Liver (tissue), 9 donors: ENCODE measurements around the gene HEG1. TPM values are rescaled to one million over a fixed set of nuclear protein-coding genes. Genes with fewer than 3 reads are reported as not detected.

ENCODE experiments used
- DNase-seq: peaks from one replicate; pipeline ENCODE4 v3.0.0-alpha.2; 2017; ENCODE audit warnings: low spot score
- H3K27ac ChIP-seq, 2 donors: one replicate each; pipeline ENCODE4 v1.7.0; 2013; ENCODE audit warnings: inconsistent platforms in 2 of 2, low read length in 2 of 2, control low read depth in 1 of 2, low read depth in 1 of 2, mild to moderate bottlenecking in 1 of 2
- H3K27me3 ChIP-seq, 4 donors: one replicate each; pipeline versions ENCODE4 v1.6.1 to v1.7.0; 2013; ENCODE audit warnings: low read length in 3 of 4, inconsistent platforms in 1 of 4, mild to moderate bottlenecking in 1 of 4, moderate library complexity in 1 of 4; ENCODE audit not compliant: control insufficient read depth in 4 of 4, insufficient read depth in 4 of 4
- H3K36me3 ChIP-seq, 4 donors: one replicate each; pipeline versions ENCODE4 v1.6.1 to v1.7.0; 2013; ENCODE audit warnings: low read length in 3 of 4, mild to moderate bottlenecking in 3 of 4, low read depth in 1 of 4, moderate library complexity in 1 of 4; ENCODE audit not compliant: control insufficient read depth in 4 of 4, insufficient read depth in 3 of 4
- H3K4me1 ChIP-seq, 4 donors: one replicate each; pipeline versions ENCODE4 v1.6.1 to v1.7.0; 2013; ENCODE audit warnings: low read length in 3 of 4, mild to moderate bottlenecking in 3 of 4, moderate library complexity in 1 of 4; ENCODE audit not compliant: control insufficient read depth in 4 of 4, insufficient read depth in 4 of 4
- H3K4me3 ChIP-seq, 3 donors: one replicate each; pipeline versions ENCODE4 v1.6.1 to v1.7.0; 2013; ENCODE audit warnings: low read length in 3 of 3, control low read depth in 1 of 3, low read depth in 1 of 3, mild to moderate bottlenecking in 1 of 3
- H3K9ac ChIP-seq, 2 donors: one replicate each; pipeline ENCODE4 v1.7.0; 2013; ENCODE audit warnings: low read length in 2 of 2, mild to moderate bottlenecking in 2 of 2, moderate library complexity in 2 of 2, control low read depth in 1 of 2, low read depth in 1 of 2
- H3K9me3 ChIP-seq, 4 donors: one replicate each; pipeline versions ENCODE4 v1.6.1 to v1.7.0; 2013; ENCODE audit warnings: low read length in 3 of 4; ENCODE audit not compliant: control insufficient read depth in 4 of 4
- ATF3 ChIP-seq: IDR thresholded peaks from 2 replicates; pipeline ENCODE4 v1.6.1; 2016; ENCODE audit warnings: antibody characterized with exemption
- CTCF ChIP-seq: fragments of 150-350 bp; IDR thresholded peaks from 2 replicates; pipeline ENCODE4 v1.5.1; 2017; ENCODE audit warnings: improper control_type of control experiment, low read depth, low read length; ENCODE audit not compliant: missing input control
- EGR1 ChIP-seq, 2 donors: IDR thresholded peaks; 2 replicates each; pipeline ENCODE4 v1.6.1; 2016 to 2018; ENCODE audit warnings: antibody characterized with exemption in 2 of 2, low read depth in 2 of 2
- FOXA1 ChIP-seq: IDR thresholded peaks from 2 replicates; pipeline ENCODE4 v1.6.1; 2016; ENCODE audit warnings: antibody characterized with exemption
- FOXA2 ChIP-seq: IDR thresholded peaks from 2 replicates; pipeline ENCODE4 v1.6.1; 2016; ENCODE audit warnings: antibody characterized with exemption
- GABPA ChIP-seq, 2 donors: IDR thresholded peaks in 1 of 2; conservative IDR thresholded peaks in 1 of 2; 2 replicates each; pipeline ENCODE4 v1.6.1; 2016; ENCODE audit warnings: antibody characterized with exemption in 2 of 2, mild to moderate bottlenecking in 1 of 2, moderate library complexity in 1 of 2
- HNF4A ChIP-seq, 2 donors: conservative IDR thresholded peaks; 2 replicates each; pipeline ENCODE4 v1.6.1; 2016; ENCODE audit warnings: antibody characterized with exemption in 2 of 2, mild to moderate bottlenecking in 2 of 2
- HNF4G ChIP-seq: IDR thresholded peaks from 2 replicates; pipeline ENCODE4 v1.6.1; 2016; ENCODE audit warnings: antibody characterized with exemption
- JUND ChIP-seq, 2 donors: IDR thresholded peaks; 2 replicates each; pipeline ENCODE4 v1.6.1; 2016; ENCODE audit warnings: antibody characterized with exemption in 2 of 2
- MAX ChIP-seq: IDR thresholded peaks from 2 replicates; pipeline ENCODE4 v1.6.1; 2016; ENCODE audit warnings: antibody characterized with exemption
- NR2F2 ChIP-seq: IDR thresholded peaks from 2 replicates; pipeline ENCODE4 v1.6.1; 2016; ENCODE audit warnings: antibody characterized with exemption
- RAD21 ChIP-seq, 2 donors: IDR thresholded peaks; 2 replicates each; pipeline ENCODE4 v1.6.1; 2016; ENCODE audit warnings: antibody characterized with exemption in 2 of 2, mild to moderate bottlenecking in 2 of 2
- REST ChIP-seq: IDR thresholded peaks from 2 replicates; pipeline ENCODE4 v1.6.1; 2016; ENCODE audit warnings: antibody characterized with exemption, mild to moderate bottlenecking
- RXRA ChIP-seq, 2 donors: IDR thresholded peaks; 2 replicates each; pipeline ENCODE4 v1.6.1; 2017 to 2018; ENCODE audit warnings: antibody characterized with exemption in 2 of 2, mild to moderate bottlenecking in 1 of 2
- SP1 ChIP-seq: IDR thresholded peaks from 2 replicates; pipeline ENCODE4 v1.6.1; 2018; ENCODE audit warnings: antibody characterized with exemption, mild to moderate bottlenecking
- TAF1 ChIP-seq: conservative IDR thresholded peaks from 2 replicates; pipeline ENCODE4 v1.6.1; 2016; ENCODE audit warnings: antibody characterized with exemption, mild to moderate bottlenecking
- YY1 ChIP-seq: IDR thresholded peaks from 2 replicates; pipeline ENCODE4 v1.6.1; 2016; ENCODE audit warnings: antibody characterized with exemption, mild to moderate bottlenecking
- ZBTB33 ChIP-seq: IDR thresholded peaks from 2 replicates; pipeline ENCODE4 v1.6.1; 2016; ENCODE audit warnings: antibody characterized with exemption
- WGBS: extraction: QIAGEN DNeasy Blood & Tissue Kit; methylation state at CpG from one replicate; pipeline ENCODE4 v1.1.7; 2013; 5-methylcytosine and 5-hydroxymethylcytosine counted together
- polyA plus RNA-seq, 2 donors: library from polyadenylated mRNA; stranded (reverse) in 1 of 2; unstranded in 1 of 2; fragments of 200-250 nt in 1 of 2; fragments of >200 nt in 1 of 2; fragmentation: Nextera tagmentation in 1 of 2; extraction: Ambion mirVana in 1 of 2; gene quantifications; one replicate each; pipeline versions ENCODE4 v1.2.1 to v1.2.3, GENCODE V29; 2013 to 2015
- total RNA-seq, 2 donors: library from RNA; depleted of rRNA; stranded (reverse); fragments of >200 nt; gene quantifications; one replicate each; pipeline ENCODE4 v1.2.3, GENCODE V29; 2014
- donor health status: healthy.
- donor health status: healthy.
- donor health status: healthy.
- donor health status: healthy.
- donor health status: healthy.

Gene HEG1
- total and polyA plus RNA-seq, 4 donors = 1.4 to 16.0 (median 5.3) TPM

GRCh38 chr3:125014570-125015179 lies 41.1 kb downstream of the HEG1 start:
- no peaks in the 10 kb centered on the region for H3K27me3 ChIP-seq
- 92% methylated on average over 19 of the region's 19 CpGs for WGBS
- no peak overlapping the region for H3K27ac ChIP-seq
- H3K9ac ChIP-seq = no peak overlapping the region
- no peak for DNase-seq
- H3K9me3 ChIP-seq = no peaks in the 10 kb centered on the region
- no peak for TF ChIP-seq ATF3
- TF ChIP-seq TAF1 = no peak
- TF ChIP-seq ZBTB33 = no peak
- no peak for TF ChIP-seq EGR1 (IDR thresholded peaks at IDR 0.05; ENCODE audit: low read depth in 2 of 2)
- TF ChIP-seq MAX = no peak
- TF ChIP-seq JUND (IDR thresholded peaks at IDR 0.05) = no peak
- TF ChIP-seq HNF4G = no peak
- no peak for TF ChIP-seq CTCF
- TF ChIP-seq RAD21 (IDR thresholded peaks at IDR 0.05) = no peak
- H3K4me1 ChIP-seq = peaks cover 2 to 17% (median 16%) of the 10 kb centered on the region in 4 donors
- H3K36me3 ChIP-seq = peaks cover 2 to 29% (median 18%) of the 10 kb centered on the region in 4 donors
- no peak overlapping the region for H3K4me3 ChIP-seq

- Histone ChIP-seq H3K27ac (no peak overlapping the region), H3K9me3 (no peaks in the 10 kb centered on the region), H3K36me3 (peaks cover 0 to 22% (median 13%) of the 10 kb centered on the region in 4 donors), H3K9ac (no peak overlapping the region), H3K27me3 (no peaks in the 10 kb centered on the region), H3K4me3 (no peak overlapping the region), H3K4me1 (peaks cover 5 to 30% (median 21%) of the 10 kb centered on the region in 4 donors)
- no peak for TF ChIP-seq CTCF
- no peak for TF ChIP-seq YY1
- TF ChIP-seq TAF1 = no peak
- no peak for TF ChIP-seq NR2F2
- TF ChIP-seq HNF4A (conservative IDR thresholded peaks at IDR 0.05) = no peak
- no peak for TF ChIP-seq ATF3
- TF ChIP-seq FOXA2 = no peak
- TF ChIP-seq ZBTB33 = no peak
- TF ChIP-seq GABPA (IDR thresholded peaks at IDR 0.05 in 1 of 2, conservative IDR thresholded peaks at IDR 0.05 in 1 of 2) = no peak
- no peak for TF ChIP-seq HNF4G
- TF ChIP-seq REST = no peak
- no peak for TF ChIP-seq RAD21 (IDR thresholded peaks at IDR 0.05)
- TF ChIP-seq JUND (IDR thresholded peaks at IDR 0.05) = no peak
- TF ChIP-seq RXRA (IDR thresholded peaks at IDR 0.05) = no peak
- TF ChIP-seq EGR1 (IDR thresholded peaks at IDR 0.05; ENCODE audit: low read depth in 2 of 2) = no peak
- TF ChIP-seq FOXA1 = no peak
- TF ChIP-seq MAX = no peak
- no peak for TF ChIP-seq SP1
- no peak for DNase-seq
- WGBS = 96% methylated on average over 1 of the region's 1 CpG
Observed at GRCh38 chr3:125013095-125013494, 42.7 kb downstream of the HEG1 start.
